Body of pancreas (tissue), 4 donors: ENCODE results near the gene ARHGAP24.

Experiments
- POLR2A ChIP-seq, 3 donors: fragments of 450-650 bp; IDR thresholded peaks; one replicate each; pipeline ENCODE4 v1.6.1; 2016; ENCODE audit warnings: antibody characterized with exemption in 3 of 3, mild to moderate bottlenecking in 2 of 3
- TF ChIP-seq, protein P1 (sequence below), 7 experiments: fragments of 450-650 bp in 4 of 7; fragments of 200-600 bp in 3 of 7; sonication (generic) in 3 of 7; IDR thresholded peaks; one replicate each; pipeline ENCODE4 v1.5.1; 2016 to 2019; ENCODE audit warnings: antibody characterized with exemption in 7 of 7

DNA sequence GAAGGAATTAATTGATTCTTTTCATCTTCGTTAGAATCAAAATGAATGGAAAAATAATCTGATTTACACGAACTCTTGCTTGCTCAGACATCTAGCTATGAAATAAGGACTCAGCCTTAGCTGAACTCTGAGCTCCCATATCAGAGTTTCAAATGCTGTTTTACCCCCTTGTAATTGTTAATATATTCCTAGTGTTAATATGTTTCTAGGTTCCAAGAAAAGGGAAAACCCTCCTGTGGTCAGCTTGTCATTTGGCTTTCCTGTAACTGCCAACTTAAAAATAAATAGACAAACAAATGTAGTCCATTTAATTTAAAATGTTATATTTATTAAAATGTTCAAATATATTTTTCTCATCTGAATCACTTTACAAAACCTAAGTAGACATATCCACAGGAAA, 432.1 kb downstream of the ARHGAP24 start:
- TF ChIP-seq, protein P1, sequence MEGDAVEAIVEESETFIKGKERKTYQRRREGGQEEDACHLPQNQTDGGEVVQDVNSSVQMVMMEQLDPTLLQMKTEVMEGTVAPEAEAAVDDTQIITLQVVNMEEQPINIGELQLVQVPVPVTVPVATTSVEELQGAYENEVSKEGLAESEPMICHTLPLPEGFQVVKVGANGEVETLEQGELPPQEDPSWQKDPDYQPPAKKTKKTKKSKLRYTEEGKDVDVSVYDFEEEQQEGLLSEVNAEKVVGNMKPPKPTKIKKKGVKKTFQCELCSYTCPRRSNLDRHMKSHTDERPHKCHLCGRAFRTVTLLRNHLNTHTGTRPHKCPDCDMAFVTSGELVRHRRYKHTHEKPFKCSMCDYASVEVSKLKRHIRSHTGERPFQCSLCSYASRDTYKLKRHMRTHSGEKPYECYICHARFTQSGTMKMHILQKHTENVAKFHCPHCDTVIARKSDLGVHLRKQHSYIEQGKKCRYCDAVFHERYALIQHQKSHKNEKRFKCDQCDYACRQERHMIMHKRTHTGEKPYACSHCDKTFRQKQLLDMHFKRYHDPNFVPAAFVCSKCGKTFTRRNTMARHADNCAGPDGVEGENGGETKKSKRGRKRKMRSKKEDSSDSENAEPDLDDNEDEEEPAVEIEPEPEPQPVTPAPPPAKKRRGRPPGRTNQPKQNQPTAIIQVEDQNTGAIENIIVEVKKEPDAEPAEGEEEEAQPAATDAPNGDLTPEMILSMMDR (IDR thresholded peaks at IDR 0.05), result no peak
- no peak for TF ChIP-seq POLR2A (IDR thresholded peaks at IDR 0.05)
